MCF 10A (cell line): ENCODE results near the gene LPCAT3. TPM values are rescaled to one million over a fixed set of nuclear protein-coding genes. Genes with fewer than 3 reads are reported as not detected.
A peak's percentile ranks its signal among the peaks of the same experiment; 100 is the strongest.

ENCODE experiments used
- BruUV-seq: library from RNA; stranded (reverse); fragments of 400-500 nt; replicated peaks from 2 replicates; lab custom pipeline; 2021; lab: Mats Ljungman, UMichigan
- CTCF ChIA-PET: fragments of 300-600 bp; sonication (Branson Sonifier 250); formaldehyde crosslinking; extraction: SDS; loops from one replicate; lab custom pipeline; 2021; ENCODE audit warnings: antibody characterized with exemption, inconsistent platforms; lab: Yijun Ruan, JAX
- POLR2A ChIA-PET: fragments of 300-600, 350-650 bp; sonication (Branson Sonifier 250); formaldehyde crosslinking; extraction: SDS; loops from one replicate; lab custom pipeline; 2020; ENCODE audit warnings: antibody characterized with exemption, inconsistent platforms; lab: Yijun Ruan, JAX
- DNase-seq: peaks from one replicate; pipeline ENCODE4 v3.0.0-alpha.2; 2018; ENCODE audit not compliant: unreplicated experiment
- H3K27ac Mint-ChIP-seq: one replicate; pipeline ENCODE4 v1.8.0; 2022; ENCODE audit warnings: mild to moderate bottlenecking, low read depth, mixed read lengths; ENCODE audit not compliant: unreplicated experiment
- H3K27me3 Mint-ChIP-seq: one replicate; pipeline ENCODE4 v1.8.0; 2022; ENCODE audit warnings: mixed read lengths; ENCODE audit not compliant: insufficient read depth, unreplicated experiment
- H3K36me3 Mint-ChIP-seq: one replicate; pipeline ENCODE4 v1.8.0; 2022; ENCODE audit warnings: mild to moderate bottlenecking, moderate library complexity, mixed read lengths; ENCODE audit not compliant: insufficient read depth, unreplicated experiment
- H3K4me1 Mint-ChIP-seq: one replicate; pipeline ENCODE4 v1.8.0; 2022; ENCODE audit warnings: mixed read lengths; ENCODE audit not compliant: insufficient read depth, unreplicated experiment
- H3K4me3 Mint-ChIP-seq: one replicate; pipeline ENCODE4 v1.8.0; 2022; ENCODE audit warnings: mild to moderate bottlenecking, moderate library complexity, mixed read lengths; ENCODE audit not compliant: unreplicated experiment
- H3K9me3 Mint-ChIP-seq: one replicate; pipeline ENCODE4 v1.8.0; 2022; ENCODE audit warnings: mixed read lengths; ENCODE audit not compliant: unreplicated experiment
- intact Hi-C: fragments of 100-400 bp; cut with micrococcal nuclease; formaldehyde crosslinking; loops from 2 replicates; pipeline ENCODE4 v1.14.1; 2022
- total RNA-seq: library from RNA; stranded (reverse); gene quantifications from 2 replicates; pipeline ENCODE4 v1.2.3, GENCODE V29; 2022
- TF ChIP-seq, protein P1 (sequence below): fragments of 200-600 bp; IDR thresholded peaks from one replicate; pipeline ENCODE4 v1.8.0; 2022; ENCODE audit warnings: antibody characterized with exemption, mild to moderate bottlenecking; ENCODE audit not compliant: unreplicated experiment

Gene LPCAT3
- total RNA-seq, 1 experiment from 2014 or later = 14.4 TPM

DNA sequence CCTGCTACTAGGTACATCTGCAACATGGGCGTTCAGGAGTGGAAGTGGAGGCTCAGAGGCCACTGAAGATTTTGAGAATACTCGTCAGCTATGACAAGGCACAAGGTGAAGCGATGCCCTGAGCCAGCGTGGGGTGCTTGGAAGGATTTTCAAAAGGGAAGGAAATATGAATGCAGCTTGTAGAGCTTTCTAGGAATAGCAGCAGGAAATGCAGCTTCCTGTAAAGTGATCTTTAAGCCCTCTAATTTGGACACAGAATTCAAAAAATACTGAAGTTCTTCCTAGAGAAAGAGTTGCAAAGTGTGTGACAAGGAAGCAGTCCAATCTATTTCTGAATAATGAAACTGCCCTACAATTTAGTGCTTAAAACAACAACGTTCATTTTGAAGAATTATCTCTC, 29.0 kb upstream of the LPCAT3 start:
- no TSS peak for BruUV-seq
- no peaks in the 10 kb centered on the region for H3K36me3 Mint-ChIP-seq
- no peaks in the 10 kb centered on the region for H3K27me3 Mint-ChIP-seq
- intact Hi-C loops = no loop called here
- ChIA-PET POLR2A (no interaction called here), CTCF (interaction anchor here (0.8 to 2.6 kb wide), 3 partner anchors 9 to 66 kb away, joined by 3 to 8 read pairs (median 4); no protein-coding TSS in a partner anchor)
- TF ChIP-seq, protein P1, sequence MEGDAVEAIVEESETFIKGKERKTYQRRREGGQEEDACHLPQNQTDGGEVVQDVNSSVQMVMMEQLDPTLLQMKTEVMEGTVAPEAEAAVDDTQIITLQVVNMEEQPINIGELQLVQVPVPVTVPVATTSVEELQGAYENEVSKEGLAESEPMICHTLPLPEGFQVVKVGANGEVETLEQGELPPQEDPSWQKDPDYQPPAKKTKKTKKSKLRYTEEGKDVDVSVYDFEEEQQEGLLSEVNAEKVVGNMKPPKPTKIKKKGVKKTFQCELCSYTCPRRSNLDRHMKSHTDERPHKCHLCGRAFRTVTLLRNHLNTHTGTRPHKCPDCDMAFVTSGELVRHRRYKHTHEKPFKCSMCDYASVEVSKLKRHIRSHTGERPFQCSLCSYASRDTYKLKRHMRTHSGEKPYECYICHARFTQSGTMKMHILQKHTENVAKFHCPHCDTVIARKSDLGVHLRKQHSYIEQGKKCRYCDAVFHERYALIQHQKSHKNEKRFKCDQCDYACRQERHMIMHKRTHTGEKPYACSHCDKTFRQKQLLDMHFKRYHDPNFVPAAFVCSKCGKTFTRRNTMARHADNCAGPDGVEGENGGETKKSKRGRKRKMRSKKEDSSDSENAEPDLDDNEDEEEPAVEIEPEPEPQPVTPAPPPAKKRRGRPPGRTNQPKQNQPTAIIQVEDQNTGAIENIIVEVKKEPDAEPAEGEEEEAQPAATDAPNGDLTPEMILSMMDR = no peak
- H3K9me3 Mint-ChIP-seq = no peaks in the 10 kb centered on the region
- no peak overlapping the region for H3K4me3 Mint-ChIP-seq
- DNase-seq = no peak
- peaks cover 12% of the 10 kb centered on the region for H3K4me1 Mint-ChIP-seq
- H3K27ac Mint-ChIP-seq = no peak overlapping the region

DNA sequence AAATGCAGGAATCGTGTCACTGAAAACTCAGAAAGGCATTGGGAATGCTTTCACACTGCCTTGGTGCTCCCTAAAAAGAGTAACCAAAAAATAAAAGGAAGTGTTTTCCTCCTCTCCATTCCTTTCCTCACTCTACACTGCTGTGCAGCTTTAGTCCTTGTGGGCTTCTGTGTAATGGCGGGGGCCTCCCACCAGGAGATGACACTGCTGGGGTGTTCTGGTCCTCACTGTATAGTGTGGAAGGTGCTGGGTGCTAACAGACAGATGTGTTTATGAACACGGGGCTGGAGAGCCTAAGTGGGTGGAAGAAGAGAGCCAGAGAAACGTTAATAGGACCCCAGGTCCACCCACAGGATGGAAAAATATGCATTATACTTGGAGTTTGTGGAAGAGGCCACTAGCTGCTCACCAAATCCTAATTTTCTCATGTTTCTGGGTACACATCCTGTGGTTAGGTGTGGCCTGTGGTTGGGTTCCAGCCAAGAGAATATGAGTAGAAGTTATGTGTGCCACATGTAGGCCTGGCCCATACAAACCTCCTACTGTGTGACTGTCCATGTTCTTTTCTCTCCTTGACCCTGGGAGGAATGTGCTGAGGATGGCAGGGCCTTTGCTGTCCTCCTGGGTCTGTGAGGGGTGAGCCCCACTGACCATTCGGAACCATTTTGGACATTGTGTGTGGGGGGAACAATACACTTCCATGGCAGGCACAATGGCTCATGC, 28.3 kb upstream of the LPCAT3 start:
- no peaks in the 10 kb centered on the region for H3K36me3 Mint-ChIP-seq
- H3K9me3 Mint-ChIP-seq = no peaks in the 10 kb centered on the region
- no peak for DNase-seq
- no peak overlapping the region for H3K4me3 Mint-ChIP-seq
- H3K27ac Mint-ChIP-seq = no peak overlapping the region
- H3K4me1 Mint-ChIP-seq = peaks cover 12% of the 10 kb centered on the region
- no TSS peak for BruUV-seq
- ChIA-PET POLR2A (no interaction called here), CTCF (interaction anchor here (0.8 to 1.2 kb wide), 2 partner anchors 10 to 53 kb away, joined by 3 to 4 read pairs; no protein-coding TSS in a partner anchor)
- intact Hi-C loops = no loop called here
- H3K27me3 Mint-ChIP-seq = no peaks in the 10 kb centered on the region
- TF ChIP-seq, protein P1 = no peak

DNA sequence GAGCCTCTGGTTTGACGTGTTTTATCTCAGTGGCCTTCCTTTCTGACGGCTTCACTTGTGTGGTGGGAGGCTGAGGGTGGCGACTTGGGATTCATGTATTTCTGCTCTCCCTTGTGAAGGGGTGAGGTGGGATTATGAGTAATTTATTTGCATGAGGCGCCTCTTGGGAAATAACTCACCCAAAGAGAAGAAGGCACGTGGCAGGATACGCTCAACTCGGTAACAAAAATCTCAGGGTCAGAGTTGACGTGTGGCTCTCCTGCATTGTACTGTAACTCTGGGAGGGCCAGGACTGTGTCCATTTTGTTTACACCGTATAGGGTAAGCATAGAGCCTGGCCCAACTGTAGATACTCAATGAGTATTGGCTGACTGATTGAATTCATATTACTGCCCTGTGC, 27.6 kb upstream of the LPCAT3 start:
- Mint-ChIP-seq H3K4me3 (no peak overlapping the region), H3K27me3 (no peaks in the 10 kb centered on the region), H3K9me3 (no peaks in the 10 kb centered on the region), H3K27ac (no peak overlapping the region), H3K36me3 (no peaks in the 10 kb centered on the region), H3K4me1 (peaks cover 12% of the 10 kb centered on the region)
- no peak for DNase-seq
- intact Hi-C loops = no loop called here
- POLR2A ChIA-PET = no interaction called here
- BruUV-seq = no TSS peak
- CTCF ChIA-PET = no interaction called here
- TF ChIP-seq, protein P1 = no peak

DNA sequence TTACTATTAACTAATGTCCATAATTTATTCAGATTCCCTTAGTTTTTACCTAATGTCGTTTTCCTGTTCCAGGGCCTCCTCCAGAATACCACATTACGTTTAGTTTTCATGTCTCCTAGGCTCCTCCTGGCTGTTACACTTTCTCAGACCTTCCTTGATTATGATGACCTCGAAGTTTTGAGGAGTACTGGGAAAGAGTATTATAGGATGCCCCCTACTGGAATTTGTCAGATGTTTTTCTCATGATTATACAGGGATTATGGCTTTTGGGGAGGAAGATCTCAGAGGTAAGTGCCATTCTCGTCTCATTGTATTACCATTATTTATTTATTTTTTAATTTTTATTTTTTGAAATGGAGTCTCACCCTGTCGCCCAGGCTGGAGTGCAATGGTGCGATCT, 24.6 kb upstream of the LPCAT3 start:
- Mint-ChIP-seq H3K4me1 (peaks cover 23% of the 10 kb centered on the region), H3K9me3 (no peaks in the 10 kb centered on the region), H3K4me3 (no peak overlapping the region), H3K27me3 (no peaks in the 10 kb centered on the region), H3K27ac (peak overlapping the region; percentile 25), H3K36me3 (no peaks in the 10 kb centered on the region)
- CTCF ChIA-PET = interaction anchor here (0.6 to 4.3 kb wide), 14 partner anchors 9 to 303 kb away, joined by 3 to 20 read pairs (median 4); partner anchors contain the start of genes C12orf57 and RNU7-1
- DNase-seq = peak; percentile 71
- intact Hi-C loops = loop anchor here (1.0 to 2.0 kb wide), 3 partner anchors 24 to 99 kb away; partner anchors contain the start of genes C12orf57 and LPCAT3
- no TSS peak for BruUV-seq
- POLR2A ChIA-PET = interaction anchor here (1.2 to 2.8 kb wide), 5 partner anchors 25 to 79 kb away, joined by 4 to 10 read pairs (median 4); partner anchors contain the start of gene LPCAT3
- TF ChIP-seq, protein P1 = peak; percentile 34
